K562 (cell line): Measurements from ENCODE around the gene CYP11A1. TPM values are rescaled to one million over a fixed set of nuclear protein-coding genes. Genes with fewer than 3 reads are reported as not detected.

Experiments
- ADNP ChIP-seq: fragments of 200-800 bp; sonication (Bioruptor generic); IDR thresholded peaks from 2 replicates; pipeline ENCODE4 v1.6.1; 2016; ENCODE audit warnings: missing genetic modification characterization, missing compliant biosample characterization
- ASH1L ChIP-seq: fragments of 450-650 bp; IDR thresholded peaks from 2 replicates; pipeline ENCODE4 v1.6.1; 2018; ENCODE audit warnings: borderline replicate concordance, mild to moderate bottlenecking, low read depth; ENCODE audit not compliant: partially characterized antibody
- CAMTA2 ChIP-seq: fragments of 250-450 bp; sonication (Bioruptor Pico); conservative IDR thresholded peaks from 2 replicates; pipeline ENCODE4 v1.5.1; 2022
- FOS ChIP-seq: IDR thresholded peaks from 3 replicates; pipeline ENCODE4 v1.6.1; 2011; ENCODE audit not compliant: insufficient read length; ENCODE audit errors: extremely low read depth
- GABPA ChIP-seq: fragments of 200-800 bp; sonication (Bioruptor generic); conservative IDR thresholded peaks from 2 replicates; pipeline ENCODE4 v1.6.1; 2016; ENCODE audit warnings: low read depth, missing genetic modification characterization, missing compliant biosample characterization
- GTF2E2 ChIP-seq: fragments of 200-800 bp; sonication (Bioruptor generic); IDR thresholded peaks from 2 replicates; pipeline ENCODE4 v1.6.1; 2016; ENCODE audit warnings: missing genetic modification characterization, missing compliant biosample characterization
- HNRNPK ChIP-seq: fragments of 200-400 bp; formaldehyde crosslinking; IDR thresholded peaks from one replicate; pipeline ENCODE4 v1.6.1; 2018; ENCODE audit warnings: mild to moderate bottlenecking, low read depth, low read length; ENCODE audit not compliant: poor library complexity, severe bottlenecking
- MTA1 ChIP-seq: fragments of 450-650 bp; IDR thresholded peaks from 2 replicates; pipeline ENCODE4 v1.6.1; 2017; ENCODE audit warnings: borderline replicate concordance
- POLR3A ChIP-seq: IDR thresholded peaks from 2 replicates; pipeline ENCODE4 v1.6.1; 2011; ENCODE audit warnings: borderline replicate concordance, mild to moderate bottlenecking, moderate library complexity; ENCODE audit not compliant: insufficient read length, insufficient read depth; ENCODE audit errors: extremely low read depth
- POLR3G ChIP-seq: IDR thresholded peaks from 2 replicates; pipeline ENCODE4 v1.6.1; 2011; ENCODE audit not compliant: insufficient read length, insufficient replicate concordance; ENCODE audit errors: extremely low read depth
- RAD21 ChIP-seq, 2 experiments: fragments of 250-450 bp in 1 of 2; fragments of 450-650 bp in 1 of 2; sonication (Bioruptor Pico) in 1 of 2; formaldehyde crosslinking in 1 of 2; IDR thresholded peaks in 1 of 2; conservative IDR thresholded peaks in 1 of 2; 2 replicates each; pipeline versions ENCODE4 v1.4.0 to v1.8.0; 2020 to 2022; ENCODE audit warnings: mild to moderate bottlenecking in 2 of 2, moderate library complexity in 1 of 2
- RFX7 ChIP-seq: fragments of 250-450 bp; sonication (Bioruptor Pico); IDR thresholded peaks from 2 replicates; pipeline ENCODE4 v1.5.1; 2021; ENCODE audit warnings: mild to moderate bottlenecking
- RNF2 ChIP-seq: sonication (generic); IDR thresholded peaks from 2 replicates; pipeline ENCODE4 v1.6.1; 2016
- SMARCC2 ChIP-seq: fragments of 450-650 bp; IDR thresholded peaks from 2 replicates; pipeline ENCODE4 v1.6.1; 2017; ENCODE audit warnings: antibody characterized with exemption, moderate library complexity, mild to moderate bottlenecking, low read depth
- THRAP3 ChIP-seq: fragments of 450-650 bp; IDR thresholded peaks from 2 replicates; pipeline ENCODE4 v1.6.1; 2016; ENCODE audit warnings: mild to moderate bottlenecking, inconsistent platforms, borderline replicate concordance
- TRIM28 ChIP-seq: fragments of 450-650 bp; IDR thresholded peaks from 2 replicates; pipeline ENCODE4 v1.6.1; 2017
- YBX1 ChIP-seq: fragments of 450-650 bp; IDR thresholded peaks from 2 replicates; pipeline ENCODE4 v1.7.1; 2016; ENCODE audit warnings: mild to moderate bottlenecking
- ZNF217 ChIP-seq: sonication (generic); formaldehyde crosslinking; IDR thresholded peaks from 2 replicates; pipeline ENCODE4 v1.8.0; 2022; ENCODE audit warnings: mild to moderate bottlenecking, missing genetic modification reagents
- polyA plus RNA-seq, 8 experiments: library from polyadenylated mRNA; depleted of rRNA in 4 of 8; stranded (reverse) in 5 of 8; unstranded in 3 of 8; fragments of >200 nt; fragmentation: Nextera tagmentation in 2 of 8; fragmentation: Illumina TruSeq in 1 of 8; extraction: Ambion mirVana in 2 of 8; extraction: Trizol in 1 of 8; gene quantifications; 2 replicates each; pipeline versions ENCODE4 v1.2.1 to v1.2.3, GENCODE V29; 2011 to 2014; ENCODE audit warnings: inconsistent platforms in 1 of 8, missing spikeins in 1 of 8
- total RNA-seq, 7 experiments: library from RNA; depleted of rRNA in 6 of 7; stranded (reverse); fragments of >200 nt in 6 of 7; fragmentation: Illumina TruSeq in 2 of 7; extraction: Trizol in 2 of 7; gene quantifications; 2 replicates each; pipeline versions ENCODE4 v1.2.1 to v1.2.3, GENCODE V29; 2011 to 2021; ENCODE audit warnings: low replicate concordance in 1 of 7
- TF ChIP-seq, protein P1 (sequence below), 2 experiments: fragments of 450-650 bp in 1 of 2; sonication (generic) in 1 of 2; formaldehyde crosslinking in 1 of 2; IDR thresholded peaks; 2 replicates each; pipeline versions ENCODE4 v1.7.1 to v1.9.0; 2016 to 2022; ENCODE audit warnings: inconsistent platforms in 1 of 2, mild to moderate bottlenecking in 1 of 2, missing genetic modification reagents in 1 of 2
- TF ChIP-seq, protein P2 (sequence below): IDR thresholded peaks from 2 replicates; pipeline ENCODE4 v1.6.1; 2012; ENCODE audit warnings: low read depth, low read length, improper control_type of control experiment, borderline replicate concordance

Gene CYP11A1
- total and polyA plus RNA-seq, 9 of the 15 experiments (the other 6 are each of a cell fraction or from before 2014, with no cell fraction given), result 0.06 to 0.24 (median 0.10) TPM; not detected in 4

DNA sequence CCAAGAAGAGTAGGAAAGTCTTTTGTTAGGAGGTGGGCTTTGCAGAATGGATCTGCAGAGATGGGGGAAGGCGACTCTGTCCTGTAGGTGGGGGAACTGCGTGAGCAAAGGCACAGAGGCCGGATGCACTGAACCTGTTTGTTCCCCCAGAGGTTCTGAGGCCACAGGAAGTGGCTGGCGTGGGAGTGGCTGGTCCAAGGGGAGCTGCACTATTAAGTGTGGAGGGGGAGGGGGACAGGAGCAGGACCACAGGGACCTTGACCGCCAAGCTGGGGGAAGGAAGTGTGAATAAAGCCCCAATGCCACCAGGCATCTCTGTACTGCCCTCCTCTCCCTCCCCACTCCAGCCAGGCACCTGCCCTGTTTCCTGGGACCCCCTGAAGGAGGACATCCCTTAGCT lies 51.8 kb downstream of the CYP11A1 start (continued):
- TF ChIP-seq, protein P1, sequence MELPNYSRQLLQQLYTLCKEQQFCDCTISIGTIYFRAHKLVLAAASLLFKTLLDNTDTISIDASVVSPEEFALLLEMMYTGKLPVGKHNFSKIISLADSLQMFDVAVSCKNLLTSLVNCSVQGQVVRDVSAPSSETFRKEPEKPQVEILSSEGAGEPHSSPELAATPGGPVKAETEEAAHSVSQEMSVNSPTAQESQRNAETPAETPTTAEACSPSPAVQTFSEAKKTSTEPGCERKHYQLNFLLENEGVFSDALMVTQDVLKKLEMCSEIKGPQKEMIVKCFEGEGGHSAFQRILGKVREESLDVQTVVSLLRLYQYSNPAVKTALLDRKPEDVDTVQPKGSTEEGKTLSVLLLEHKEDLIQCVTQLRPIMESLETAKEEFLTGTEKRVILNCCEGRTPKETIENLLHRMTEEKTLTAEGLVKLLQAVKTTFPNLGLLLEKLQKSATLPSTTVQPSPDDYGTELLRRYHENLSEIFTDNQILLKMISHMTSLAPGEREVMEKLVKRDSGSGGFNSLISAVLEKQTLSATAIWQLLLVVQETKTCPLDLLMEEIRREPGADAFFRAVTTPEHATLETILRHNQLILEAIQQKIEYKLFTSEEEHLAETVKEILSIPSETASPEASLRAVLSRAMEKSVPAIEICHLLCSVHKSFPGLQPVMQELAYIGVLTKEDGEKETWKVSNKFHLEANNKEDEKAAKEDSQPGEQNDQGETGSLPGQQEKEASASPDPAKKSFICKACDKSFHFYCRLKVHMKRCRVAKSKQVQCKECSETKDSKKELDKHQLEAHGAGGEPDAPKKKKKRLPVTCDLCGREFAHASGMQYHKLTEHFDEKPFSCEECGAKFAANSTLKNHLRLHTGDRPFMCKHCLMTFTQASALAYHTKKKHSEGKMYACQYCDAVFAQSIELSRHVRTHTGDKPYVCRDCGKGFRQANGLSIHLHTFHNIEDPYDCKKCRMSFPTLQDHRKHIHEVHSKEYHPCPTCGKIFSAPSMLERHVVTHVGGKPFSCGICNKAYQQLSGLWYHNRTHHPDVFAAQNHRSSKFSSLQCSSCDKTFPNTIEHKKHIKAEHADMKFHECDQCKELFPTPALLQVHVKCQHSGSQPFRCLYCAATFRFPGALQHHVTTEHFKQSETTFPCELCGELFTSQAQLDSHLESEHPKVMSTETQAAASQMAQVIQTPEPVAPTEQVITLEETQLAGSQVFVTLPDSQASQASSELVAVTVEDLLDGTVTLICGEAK (IDR thresholded peaks at IDR 0.05), result peak; percentile 47; the same call in 1 of the 2 replicates
- TF ChIP-seq, protein P1 (CRISPR knock-in tag; IDR thresholded peaks at IDR 0.05), result no peak
- no peak for TF ChIP-seq ASH1L
- no peak for TF ChIP-seq HNRNPK
- TF ChIP-seq ZNF217 (CRISPR knock-in tag), result no peak
- TF ChIP-seq MTA1, result no peak
- TF ChIP-seq RNF2, result peak; percentile 75; the same call in 1 of the 2 replicates
- TF ChIP-seq FOS, result no peak
- TF ChIP-seq, protein P2, sequence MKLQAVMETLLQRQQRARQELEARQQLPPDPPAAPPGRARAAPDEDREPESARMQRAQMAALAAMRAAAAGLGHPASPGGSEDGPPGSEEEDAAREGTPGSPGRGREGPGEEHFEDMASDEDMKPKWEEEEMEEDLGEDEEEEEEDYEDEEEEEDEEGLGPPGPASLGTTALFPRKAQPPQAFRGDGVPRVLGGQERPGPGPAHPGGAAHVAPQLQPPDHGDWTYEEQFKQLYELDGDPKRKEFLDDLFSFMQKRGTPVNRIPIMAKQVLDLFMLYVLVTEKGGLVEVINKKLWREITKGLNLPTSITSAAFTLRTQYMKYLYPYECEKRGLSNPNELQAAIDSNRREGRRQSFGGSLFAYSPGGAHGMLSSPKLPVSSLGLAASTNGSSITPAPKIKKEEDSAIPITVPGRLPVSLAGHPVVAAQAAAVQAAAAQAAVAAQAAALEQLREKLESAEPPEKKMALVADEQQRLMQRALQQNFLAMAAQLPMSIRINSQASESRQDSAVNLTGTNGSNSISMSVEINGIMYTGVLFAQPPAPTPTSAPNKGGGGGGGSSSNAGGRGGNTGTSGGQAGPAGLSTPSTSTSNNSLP, result no peak
- peak; percentile 69 for TF ChIP-seq GABPA
- no peak for TF ChIP-seq ADNP (tag)
- TF ChIP-seq THRAP3, result no peak
- no peak for TF ChIP-seq TRIM28
- TF ChIP-seq CAMTA2 (CRISPR knock-in tag), result no peak
- no peak for TF ChIP-seq RAD21 (CRISPR knock-in tag; conservative IDR thresholded peaks at IDR 0.05 in 1 of 2, IDR thresholded peaks at IDR 0.05 in 1 of 2)
- no peak for TF ChIP-seq RFX7 (CRISPR knock-in tag)
- no peak for TF ChIP-seq GTF2E2
- TF ChIP-seq YBX1, result no peak
- TF ChIP-seq POLR3A, result no peak
- no peak for TF ChIP-seq SMARCC2
- TF ChIP-seq POLR3G, result no peak
